GOT3 (cell line): ENCODE results near the gene CDH22.

Experiments used
- DNase-seq: peaks from one replicate; lab custom pipeline; 2025; ENCODE audit warnings: mixed read lengths; lab: John Stamatoyannopoulos, UW

CDH22 gene

GRCh38 chr20:46268131-46268614 lies 40.1 kb downstream of the CDH22 start:
- DNase-seq: no peak

- DNase-seq: no peak
Measured at GRCh38 chr20:46267108-46268105, 40.9 kb downstream of the CDH22 start.

- no peak for DNase-seq
Measured at GRCh38 chr20:46265539-46265938, 42.8 kb downstream of the CDH22 start.

GRCh38 chr20:46264391-46265266 lies 43.7 kb downstream of the CDH22 start:
- DNase-seq: no peak

GRCh38 chr20:46261456-46262253 lies 46.6 kb downstream of the CDH22 start:
- DNase-seq: no peak

GRCh38 chr20:46260936-46261454 lies 47.3 kb downstream of the CDH22 start:
- DNase-seq: no peak

- DNase-seq: no peak
Measured at GRCh38 chr20:46260480-46260879, 47.8 kb downstream of the CDH22 start.

- no peak for DNase-seq
Measured at GRCh38 chr20:46259260-46259859, 48.9 kb downstream of the CDH22 start.

GRCh38 chr20:46257887-46258286 lies 50.4 kb downstream of the CDH22 start:
- no peak for DNase-seq

- no peak for DNase-seq
Measured at GRCh38 chr20:46256293-46256692, 52.0 kb downstream of the CDH22 start.

- DNase-seq: no peak
Measured at GRCh38 chr20:46255440-46256104, 52.7 kb downstream of the CDH22 start.

GRCh38 chr20:46253391-46253790 lies 54.9 kb downstream of the CDH22 start:
- no peak for DNase-seq

- no peak for DNase-seq
Measured at GRCh38 chr20:46252352-46253091, 55.8 kb downstream of the CDH22 start.

GRCh38 chr20:46251211-46251673 lies 57.1 kb downstream of the CDH22 start:
- no peak for DNase-seq

- no peak for DNase-seq
Measured at GRCh38 chr20:46250772-46251171, 57.5 kb downstream of the CDH22 start.

GRCh38 chr20:46249671-46250070 lies 58.6 kb downstream of the CDH22 start:
- no peak for DNase-seq

GRCh38 chr20:46246559-46246958 lies 61.7 kb downstream of the CDH22 start:
- DNase-seq: no peak

- no peak for DNase-seq
Measured at GRCh38 chr20:46243707-46244628, 64.3 kb downstream of the CDH22 start.
